T-helper 2 cell treated with Interferon-gamma antibody and Interleukin-4, amounts not matched to agents 100 ng/mL and 5 ng/mL, for 36 hours (primary cell): ENCODE results near the gene PPP1R14D. TPM values are rescaled to one million over a fixed set of nuclear protein-coding genes. Genes with fewer than 3 reads are reported as not detected.

Experiments
- intact Hi-C: fragments of 100-400 bp; cut with micrococcal nuclease; formaldehyde crosslinking; loops from one replicate; pipeline ENCODE4 v1.15.1; 2023
- total RNA-seq: library from RNA; stranded (reverse); gene quantifications from 2 replicates; pipeline ENCODE4 v1.2.3, GENCODE V29; 2022

Gene PPP1R14D
- total RNA-seq, 1 donor from 2014 or later: not detected

DNA sequence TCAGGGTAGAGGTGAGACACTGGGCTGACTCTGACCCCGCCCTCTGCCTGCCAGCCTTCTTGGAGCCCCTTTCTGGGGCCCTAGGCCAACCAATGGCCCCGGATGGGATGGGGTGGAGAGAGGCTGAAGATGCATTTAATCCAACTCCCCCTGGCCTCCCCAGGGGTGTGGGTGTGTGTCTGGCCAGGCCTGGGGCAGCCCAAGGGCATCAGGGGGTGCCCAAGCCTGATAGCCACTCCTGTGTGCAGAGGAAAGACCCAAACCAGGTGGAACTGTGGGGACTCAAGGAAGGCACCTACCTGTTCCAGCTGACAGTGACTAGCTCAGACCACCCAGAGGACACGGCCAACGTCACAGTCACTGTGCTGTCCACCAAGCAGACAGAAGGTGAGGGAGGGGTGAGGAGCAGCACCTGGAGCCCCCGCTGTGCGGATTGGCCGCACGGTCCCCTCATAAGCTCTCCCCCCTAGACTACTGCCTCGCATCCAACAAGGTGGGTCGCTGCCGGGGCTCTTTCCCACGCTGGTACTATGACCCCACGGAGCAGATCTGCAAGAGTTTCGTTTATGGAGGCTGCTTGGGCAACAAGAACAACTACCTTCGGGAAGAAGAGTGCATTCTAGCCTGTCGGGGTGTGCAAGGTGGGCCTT is 24.9 kb upstream of the PPP1R14D start:
- intact Hi-C loops: no loop called here

DNA sequence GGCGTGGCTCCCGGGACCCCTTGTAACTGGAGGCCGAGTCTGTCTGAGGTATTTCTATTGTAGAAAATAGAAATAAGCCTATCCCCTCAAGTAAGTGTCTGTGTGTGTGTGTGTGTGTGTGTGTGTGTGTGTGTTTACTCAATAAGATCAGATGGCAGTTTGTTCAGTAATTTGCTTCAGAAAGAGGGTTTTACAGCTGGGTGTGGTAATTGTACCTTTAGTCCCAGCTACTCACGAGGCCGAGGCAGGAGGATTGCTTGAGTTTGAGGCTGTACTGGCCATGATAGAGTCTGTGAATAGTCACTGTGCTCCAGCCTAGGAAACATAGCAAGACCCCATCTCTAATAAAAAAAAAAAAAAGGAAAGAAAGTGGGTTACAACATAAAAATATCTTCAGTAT is 24.0 kb upstream of the PPP1R14D start:
- intact Hi-C loops: no loop called here

DNA sequence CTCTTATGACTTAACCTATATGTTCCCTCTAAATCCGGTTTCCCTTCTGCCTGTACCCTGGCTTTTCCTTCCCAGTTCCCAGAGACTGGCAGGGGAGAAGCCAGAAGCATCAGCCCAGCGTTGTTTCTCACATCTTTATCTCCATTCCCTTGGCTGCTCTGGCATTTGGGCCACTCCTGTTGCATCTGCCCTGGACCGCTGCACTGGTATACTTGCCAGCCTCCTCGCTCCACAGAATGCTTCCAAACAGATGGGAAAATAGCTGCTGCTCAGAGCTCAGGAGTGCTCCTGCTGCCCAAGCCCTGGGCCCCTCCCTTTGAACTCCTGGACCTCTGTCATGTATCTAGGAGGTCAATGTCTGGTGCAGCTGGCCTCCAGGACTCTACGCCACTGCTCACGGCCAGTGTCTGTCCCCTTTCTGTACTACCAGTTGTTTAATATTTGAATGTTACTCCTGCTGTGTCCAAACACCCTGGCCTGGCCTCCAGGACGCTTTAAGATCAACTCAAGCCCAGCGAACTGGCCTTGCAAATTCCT is 22.1 kb upstream of the PPP1R14D start:
- intact Hi-C loops: no loop called here

DNA sequence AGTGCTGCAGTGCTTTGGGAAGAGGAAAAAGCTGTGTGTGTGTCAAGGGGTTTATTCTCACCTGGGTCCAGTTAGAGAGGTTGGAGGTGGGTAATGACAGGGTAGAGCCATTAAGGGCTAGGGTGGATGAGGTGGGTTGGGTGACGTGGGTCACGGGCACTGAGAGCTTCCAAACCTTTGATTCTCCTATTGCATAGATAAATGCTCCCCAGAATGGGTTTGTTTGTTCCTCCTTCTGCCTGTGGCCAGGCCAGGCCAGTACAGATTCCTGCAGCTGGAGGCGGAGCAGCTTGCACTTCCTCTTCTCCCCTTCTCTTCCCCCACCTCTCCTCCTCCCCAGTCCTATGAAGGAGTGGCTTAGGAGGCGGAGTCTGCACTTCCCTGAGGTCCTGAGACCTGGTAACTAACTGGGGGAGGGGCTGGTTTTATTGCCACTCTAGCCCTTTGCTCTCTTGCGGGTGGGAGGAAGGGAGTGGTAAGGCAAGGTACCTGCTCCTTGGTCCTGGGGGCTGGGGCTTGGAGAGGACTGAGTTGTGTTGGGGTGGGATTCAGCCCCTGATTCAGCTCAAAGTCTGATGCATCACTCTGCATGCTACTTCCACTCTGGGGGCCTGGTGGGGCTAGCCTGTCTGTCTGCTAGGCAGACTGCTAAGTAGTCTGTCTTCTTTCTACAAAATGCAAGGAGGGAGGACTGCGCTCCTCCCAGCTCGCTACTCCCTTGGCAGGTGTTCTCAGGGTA is 18.9 kb upstream of the PPP1R14D start:
- intact Hi-C loops: no loop called here

DNA sequence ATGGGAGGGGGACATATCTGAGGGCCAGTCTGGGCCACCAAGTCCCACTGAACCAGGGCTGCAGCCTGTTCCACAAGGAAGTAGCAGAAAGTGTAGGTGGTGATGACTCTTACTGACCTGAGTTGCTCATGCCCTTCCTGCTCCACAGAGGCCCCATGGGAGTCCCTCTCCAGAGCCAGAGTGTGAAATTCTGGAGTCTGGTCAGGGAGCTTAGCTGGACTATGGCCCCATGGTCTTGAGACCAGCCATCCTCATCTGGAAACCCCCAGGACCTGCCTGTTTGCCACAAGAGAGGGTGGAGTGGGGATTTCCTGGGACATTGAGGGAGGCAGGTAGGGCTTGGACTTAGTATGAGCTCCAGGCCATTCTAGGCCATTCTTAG is 18.3 kb upstream of the PPP1R14D start:
- intact Hi-C loops: no loop called here

DNA sequence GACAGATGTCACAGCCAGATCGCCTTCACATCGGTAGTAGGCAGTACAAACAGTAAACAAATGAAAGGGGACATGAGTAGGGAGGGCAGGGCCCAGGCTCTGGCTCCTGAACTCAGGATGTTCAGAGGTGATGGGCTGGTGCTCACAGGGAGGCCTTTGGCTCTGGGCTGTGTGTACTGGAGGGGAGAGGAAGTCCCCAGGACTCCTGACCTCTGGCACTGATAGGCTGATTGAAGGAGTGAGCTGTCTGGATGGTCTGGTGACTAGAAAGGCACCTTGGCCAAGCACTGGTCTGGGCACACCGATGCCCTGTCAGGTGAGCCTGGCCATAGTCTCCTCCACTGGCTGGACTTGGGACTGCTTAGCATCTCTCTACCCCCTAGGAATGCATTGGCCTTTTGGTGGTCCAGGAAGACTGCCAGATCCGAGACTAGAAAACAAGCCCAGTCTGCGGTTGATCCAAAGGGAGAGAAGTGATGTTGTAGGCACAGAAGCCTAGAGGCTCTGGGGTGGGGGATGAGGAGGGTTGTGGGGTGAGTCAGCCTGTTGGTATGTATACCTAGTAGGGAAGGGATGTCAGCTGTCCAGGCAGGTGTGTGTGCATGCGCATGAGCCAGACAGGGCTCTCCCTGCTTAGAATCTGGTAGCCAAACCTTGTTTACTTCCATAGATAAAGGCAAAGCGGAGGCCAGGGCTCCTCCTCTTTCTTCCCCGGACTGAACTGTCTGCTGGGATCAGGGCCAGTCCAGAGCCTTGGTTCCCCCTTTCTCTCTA is 17.2 kb upstream of the PPP1R14D start:
- intact Hi-C loops: no loop called here

DNA sequence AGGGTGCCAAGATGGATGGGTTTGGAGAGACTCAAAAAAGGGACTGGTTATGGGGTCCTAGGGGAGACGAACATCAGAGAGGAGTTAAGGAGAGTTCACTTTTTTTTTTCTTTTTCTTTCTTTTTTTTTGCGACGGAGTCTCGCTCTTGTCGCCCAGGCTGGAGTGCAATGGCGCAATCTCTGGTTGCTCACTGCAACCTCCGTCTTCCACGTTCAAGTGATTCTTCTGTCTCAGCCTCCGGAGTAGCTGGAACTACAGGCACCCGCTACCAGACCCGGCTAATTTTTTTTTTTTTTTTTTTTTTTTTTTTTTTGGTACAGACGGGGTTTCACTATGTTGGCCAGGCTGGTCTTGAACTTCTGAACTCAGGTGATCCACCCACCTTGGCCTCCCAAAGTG is 16.5 kb upstream of the PPP1R14D start:
- intact Hi-C loops: no loop called here

DNA sequence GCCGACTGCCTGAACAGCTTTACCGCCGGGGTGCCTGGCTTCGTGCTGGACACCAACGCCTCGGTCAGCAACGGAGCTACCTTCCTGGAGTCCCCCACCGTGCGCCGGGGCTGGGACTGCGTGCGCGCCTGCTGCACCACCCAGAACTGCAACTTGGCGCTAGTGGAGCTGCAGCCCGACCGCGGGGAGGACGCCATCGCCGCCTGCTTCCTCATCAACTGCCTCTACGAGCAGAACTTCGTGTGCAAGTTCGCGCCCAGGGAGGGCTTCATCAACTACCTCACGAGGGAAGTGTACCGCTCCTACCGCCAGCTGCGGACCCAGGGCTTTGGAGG is 16.2 kb upstream of the PPP1R14D start:
- intact Hi-C loops: no loop called here

DNA sequence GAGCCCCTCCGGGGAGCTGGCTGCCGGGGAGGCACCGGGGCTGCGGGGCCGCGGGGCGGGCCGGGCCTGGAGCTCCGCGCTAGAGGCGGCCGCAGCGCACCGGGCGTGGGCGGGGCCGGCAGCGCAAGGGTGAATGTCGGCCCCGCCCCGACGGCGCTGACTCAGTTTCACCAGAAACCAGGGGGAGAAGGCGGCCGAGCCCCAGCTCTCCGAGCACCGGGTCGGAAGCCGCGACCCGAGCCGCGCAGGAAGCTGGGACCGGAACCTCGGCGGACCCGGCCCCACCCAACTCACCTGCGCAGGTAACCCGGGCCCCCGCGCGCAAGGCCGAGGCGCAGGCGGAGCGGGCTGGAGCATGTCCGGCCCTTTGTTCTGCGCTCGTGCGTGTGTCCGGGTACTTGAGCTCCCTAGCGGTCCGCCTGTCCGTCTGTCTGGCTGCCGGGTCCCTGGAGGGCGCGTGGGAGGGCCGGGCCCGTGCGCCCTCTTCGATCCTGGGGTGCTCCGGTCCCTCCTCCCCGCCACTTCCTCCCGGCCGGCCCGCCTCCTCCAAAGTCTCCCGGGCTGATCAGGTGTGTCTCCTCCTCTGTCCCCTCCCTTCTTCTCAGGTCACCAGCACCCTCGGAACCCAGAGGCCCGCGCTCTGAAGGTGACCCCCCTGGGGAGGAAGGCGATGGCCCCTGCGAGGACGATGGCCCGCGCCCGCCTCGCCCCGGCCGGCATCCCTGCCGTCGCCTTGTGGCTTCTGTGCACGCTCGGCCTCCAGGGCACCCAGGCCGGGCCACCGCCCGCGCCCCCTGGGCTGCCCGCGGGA is 15.6 kb upstream of the PPP1R14D start, which contains the start of gene SPINT1:
SPINT1 (plus strand) TSS at position 164 of the 811 bp plus-strand sequence; CDS start at position 671, 507 bp downstream.
- intact Hi-C loops: no loop called here

DNA sequence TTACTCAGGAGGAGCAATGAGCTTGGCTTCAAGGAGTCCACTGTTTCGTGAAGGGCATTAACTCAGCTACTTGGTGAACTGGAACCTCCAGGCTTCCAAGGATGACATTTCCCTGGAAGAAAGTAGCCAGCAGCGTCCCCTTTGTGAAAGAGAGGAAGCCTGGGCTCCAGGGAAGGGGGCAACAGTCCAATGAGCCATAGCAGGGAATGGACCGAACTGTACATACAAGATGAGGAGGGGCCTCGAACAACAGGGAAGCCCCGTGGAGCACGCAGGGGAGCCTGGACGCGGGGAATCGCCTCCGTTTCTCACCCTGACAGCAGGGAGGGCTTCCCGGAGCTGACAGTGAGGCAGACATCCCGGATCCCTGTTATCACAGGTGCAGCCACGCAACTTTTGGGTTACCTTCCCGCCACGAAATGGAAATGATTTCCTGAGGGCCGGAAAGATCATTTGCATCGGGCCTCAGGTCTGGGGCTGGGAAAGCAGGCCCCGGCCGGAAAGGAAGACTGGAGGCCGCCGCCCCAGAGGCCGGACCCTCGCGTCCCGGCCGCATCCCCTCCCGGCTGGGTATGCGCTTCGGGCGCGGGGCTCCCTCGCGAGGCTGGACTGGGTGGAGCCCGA is 14.9 kb upstream of the PPP1R14D start:
- intact Hi-C loops: no loop called here

DNA sequence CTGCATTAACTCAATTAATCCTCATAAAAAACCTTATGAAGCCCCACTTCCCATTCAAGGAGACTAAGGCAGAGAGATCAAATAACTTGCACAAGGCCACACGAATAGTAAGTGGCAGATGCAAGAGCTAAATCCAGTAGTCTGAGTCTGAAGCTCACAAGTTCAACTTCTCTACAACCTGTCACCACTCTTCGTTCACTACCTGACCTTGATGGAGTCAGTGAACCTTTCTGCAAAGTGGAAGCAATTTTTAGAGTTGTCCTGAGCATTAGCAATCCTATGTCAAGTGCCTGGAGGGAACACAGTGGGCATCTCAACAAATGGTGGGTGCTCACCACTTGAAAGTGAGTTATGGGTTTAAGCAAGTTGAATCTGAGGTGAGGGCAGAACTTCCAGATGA is 13.2 kb upstream of the PPP1R14D start:
- intact Hi-C loops: no loop called here

DNA sequence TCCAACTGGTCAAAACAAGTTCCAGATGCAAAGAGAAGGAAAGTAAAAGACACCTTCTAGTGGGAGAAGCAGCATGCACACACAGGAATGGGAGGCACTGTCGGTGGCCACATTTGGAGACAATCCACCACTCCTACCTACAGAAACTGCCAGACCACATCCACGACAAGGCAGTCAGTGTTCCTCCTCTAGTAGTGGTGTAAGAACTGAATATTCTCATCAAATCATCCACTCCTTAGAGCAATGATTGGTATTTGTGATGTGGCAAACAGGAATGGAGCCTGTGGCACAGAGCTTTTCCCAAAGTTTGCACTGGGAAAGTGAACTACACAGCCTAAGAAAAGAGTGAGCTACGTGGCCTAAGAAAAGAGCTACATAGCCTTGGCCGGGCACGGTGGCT is 10.2 kb upstream of the PPP1R14D start:
- intact Hi-C loops: no loop called here

DNA sequence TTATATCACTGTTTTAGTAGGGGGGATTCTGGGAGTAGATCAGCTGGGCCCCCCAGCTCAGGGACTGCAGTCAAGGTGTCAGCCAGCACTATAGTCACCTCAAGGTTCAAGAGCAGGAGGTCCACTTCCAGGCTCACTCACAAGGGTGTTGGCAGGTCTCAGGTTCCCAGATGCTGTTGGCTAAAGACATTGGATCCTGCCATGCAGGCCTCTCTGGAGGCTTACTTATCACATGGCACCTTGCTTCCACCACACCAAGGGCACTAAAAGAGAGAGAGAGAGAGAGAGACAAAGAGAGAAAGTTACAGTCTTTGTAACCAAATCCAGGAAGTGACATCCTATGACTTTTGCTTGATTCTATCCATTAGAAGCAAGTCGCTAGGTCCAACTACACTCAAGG is 7.5 kb upstream of the PPP1R14D start:
- intact Hi-C loops: no loop called here

DNA sequence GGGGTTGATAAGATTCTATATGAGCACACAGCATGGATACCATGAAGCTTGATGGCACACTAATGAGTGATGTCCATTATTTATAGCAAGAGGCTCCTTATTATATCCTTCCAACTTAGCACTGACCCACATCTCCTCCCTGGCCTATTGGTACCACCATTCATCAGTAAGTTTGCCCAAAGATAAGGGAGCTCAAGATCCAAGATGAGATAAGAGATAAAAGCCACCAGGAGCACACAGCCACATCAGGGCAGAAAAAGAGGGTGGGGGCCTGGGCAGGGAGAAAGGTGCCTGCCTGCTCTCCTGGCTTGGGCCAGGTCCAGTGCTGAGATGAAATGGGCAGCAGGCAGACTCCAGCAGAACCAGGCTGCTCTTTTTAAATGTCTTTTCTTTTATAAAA is 4.4 kb upstream of the PPP1R14D start:
- intact Hi-C loops: no loop called here

DNA sequence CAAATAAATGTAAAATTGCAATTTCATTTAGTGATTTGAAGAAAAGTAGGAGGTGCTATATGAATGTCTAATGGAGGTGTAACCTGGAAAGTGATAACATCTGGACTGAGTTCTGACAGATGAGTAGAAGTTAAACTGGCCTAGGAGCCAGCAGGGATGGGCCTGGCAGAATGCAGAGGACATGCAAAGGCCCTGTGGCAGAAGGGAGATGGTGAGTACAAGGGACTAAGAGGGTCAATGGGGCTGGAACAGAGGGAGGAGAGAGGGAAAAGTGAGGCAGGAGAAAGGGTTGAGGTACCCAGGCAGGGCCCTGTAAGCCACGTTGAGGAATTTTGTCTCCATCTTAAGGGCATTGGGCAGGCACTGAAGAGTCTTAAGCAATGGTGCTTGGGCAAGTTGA is 3.4 kb upstream of the PPP1R14D start:
- intact Hi-C loops: no loop called here

DNA sequence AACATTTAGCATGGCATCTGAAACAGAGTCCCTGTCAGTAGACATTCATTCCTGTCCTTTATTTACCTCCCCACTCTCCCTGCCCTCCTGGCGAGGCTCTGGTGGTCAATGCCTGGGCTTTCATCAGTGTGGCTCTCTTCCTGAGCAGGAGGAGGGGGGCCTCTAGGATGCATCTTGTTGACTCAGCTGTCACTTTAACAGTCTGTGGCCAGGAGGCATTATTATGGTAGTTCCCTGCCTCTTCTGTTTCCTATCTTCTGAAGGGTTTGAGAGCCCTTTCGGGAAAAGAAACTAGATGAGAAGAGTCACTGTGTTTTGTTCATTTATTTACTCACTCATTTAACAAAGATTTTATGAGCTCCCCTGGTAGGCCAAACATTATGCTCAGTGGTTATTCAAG is 2.4 kb upstream of the PPP1R14D start:
- intact Hi-C loops: no loop called here

DNA sequence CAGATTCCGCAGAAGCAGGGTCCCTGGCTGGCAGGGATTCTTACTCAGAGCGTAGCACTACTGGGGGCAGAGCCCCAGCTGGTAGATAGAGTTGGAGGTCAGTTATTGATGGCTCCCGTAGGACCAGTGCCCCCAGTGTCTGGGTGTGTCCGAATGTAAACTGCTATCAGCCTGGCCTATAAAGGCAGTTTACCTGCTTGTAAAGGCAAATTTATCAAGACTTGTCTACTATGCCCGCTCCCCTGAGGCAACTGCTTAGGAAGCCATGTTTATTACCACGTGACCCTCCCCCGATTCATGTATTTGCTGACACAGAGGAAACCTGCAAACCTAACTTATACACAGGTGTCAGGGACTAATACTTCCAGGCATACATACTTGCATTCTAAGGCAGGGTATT is 607 bp upstream of the PPP1R14D start:
- intact Hi-C loops: no loop called here

DNA sequence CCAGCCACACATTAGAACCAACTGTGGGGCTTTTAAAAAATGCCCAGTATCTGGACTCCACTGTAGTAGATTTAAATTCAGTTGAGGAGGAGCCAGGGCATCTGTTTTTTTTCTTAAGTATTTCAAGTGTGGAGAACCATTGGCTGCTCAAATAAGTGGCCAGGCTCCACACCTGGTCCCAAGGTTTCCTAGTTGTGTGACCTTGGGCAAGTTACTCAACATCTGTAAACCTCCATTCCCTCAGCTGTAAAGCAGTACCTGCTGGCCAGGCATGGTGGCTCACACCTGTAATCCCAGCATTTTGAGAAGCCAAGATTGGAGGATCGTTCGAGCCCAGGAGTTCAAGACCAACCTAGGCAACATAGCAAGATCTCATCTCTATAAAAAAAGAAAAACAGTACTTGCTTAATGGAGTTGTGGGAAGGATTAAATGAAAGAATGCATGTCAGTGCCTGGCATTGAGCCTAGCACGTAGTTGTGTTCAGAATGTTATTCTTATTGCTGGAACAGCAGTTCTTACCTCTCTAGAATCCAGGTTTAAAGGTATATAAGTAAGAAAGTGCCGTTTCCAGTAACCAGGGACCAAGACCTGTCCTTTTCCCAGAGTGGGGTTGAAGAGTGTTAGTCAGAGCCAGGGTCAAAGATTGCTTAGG is 2.0 kb downstream of the PPP1R14D start:
- intact Hi-C loops: no loop called here

DNA sequence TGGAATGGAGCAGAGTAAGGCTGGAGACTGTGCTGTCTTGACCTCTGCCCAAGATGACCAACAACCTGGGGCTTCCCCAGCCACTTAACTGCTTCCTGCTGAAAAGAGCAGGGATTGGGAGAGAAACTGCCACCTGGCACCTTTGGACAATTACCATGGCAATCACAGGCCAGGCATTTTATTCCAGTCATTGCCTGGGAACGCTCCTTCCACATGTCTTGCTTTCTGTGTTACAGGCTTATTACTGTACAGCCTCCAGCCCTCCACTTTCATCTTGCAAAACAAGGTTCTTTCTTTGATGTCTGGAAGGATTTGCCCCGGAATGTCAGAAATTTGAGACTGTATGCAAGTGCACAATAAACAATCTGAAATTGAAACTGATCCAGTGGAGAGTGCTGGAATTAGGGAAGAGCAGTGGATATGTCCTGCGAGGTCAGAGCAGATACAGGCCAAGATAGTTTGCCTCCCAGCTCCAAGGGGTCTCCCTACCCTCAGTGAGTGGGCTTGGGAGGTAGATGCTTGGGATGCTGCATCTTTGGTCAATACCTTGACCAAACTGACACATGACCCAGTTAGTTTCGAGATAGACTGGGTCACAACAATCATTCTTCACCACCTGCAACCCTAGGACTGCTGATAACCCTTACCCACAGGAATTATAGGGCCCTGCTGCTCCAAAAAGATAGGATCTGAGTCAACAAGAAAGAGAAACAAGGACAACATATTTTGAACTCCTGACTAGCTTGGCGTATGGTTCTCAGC is 2.7 kb downstream of the PPP1R14D start:
- intact Hi-C loops: no loop called here
